ENCODE results near the gene RWDD2A.
"Not testable (repeated sequence)": the region's sequence is repeated elsewhere in the genome, so short reads cannot be mapped to it uniquely, and the experiment has no call there.

RWDD2A gene

DNA sequence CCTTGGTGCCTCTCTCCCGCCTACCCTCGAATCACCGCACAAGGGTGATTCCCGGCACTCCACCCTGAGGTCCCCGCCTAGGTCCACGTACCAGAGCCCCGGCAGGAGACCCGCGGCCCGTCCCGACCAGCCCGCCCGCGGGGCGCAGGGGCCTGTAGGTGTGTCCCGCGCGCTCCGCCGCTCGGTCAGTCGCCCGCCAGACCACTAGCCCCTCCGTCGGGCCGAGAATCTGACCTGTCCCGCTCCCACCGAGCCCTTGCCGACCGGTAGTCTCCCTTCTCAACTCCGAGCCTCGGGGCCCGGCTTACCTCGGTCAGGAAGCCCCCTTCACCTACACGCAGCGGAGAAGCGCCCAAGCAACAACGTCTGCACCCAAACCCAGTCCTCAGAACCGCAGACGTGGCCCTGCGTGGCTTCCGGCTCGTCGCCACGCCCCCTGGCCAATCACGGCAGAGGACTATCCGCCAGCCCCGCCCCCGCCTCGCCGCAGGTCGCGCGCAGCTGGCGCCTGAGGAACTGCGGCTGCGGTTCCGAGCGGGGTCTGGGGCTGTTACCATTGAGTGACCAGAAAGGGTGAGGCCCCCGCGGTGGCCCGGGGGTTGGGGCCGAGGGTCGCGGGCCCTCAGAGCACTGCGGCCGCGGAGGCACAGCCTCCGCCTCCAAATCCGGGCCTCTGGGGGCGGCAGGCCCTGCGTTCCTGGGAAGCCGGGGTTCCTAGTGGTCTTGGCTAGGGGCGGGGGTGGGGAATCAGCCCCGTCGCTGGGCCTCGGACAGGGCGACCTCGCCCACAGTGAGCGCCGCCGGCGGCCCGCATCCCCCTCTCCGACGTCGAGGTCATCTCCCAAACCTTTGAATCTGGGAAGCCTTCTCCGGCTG is at the start of gene RWDD2A, which contains the start of gene PGM3:
RWDD2A (plus strand) TSS at position 487 of the 876 bp plus-strand sequence. CDS start 1,095 bp downstream, outside the sequence.
PGM3 (minus strand) TSS at position 395 of the 876 bp plus-strand sequence. CDS start 2,253 bp downstream, outside the sequence.
- DNase-seq, result peak; percentile 87

DNA sequence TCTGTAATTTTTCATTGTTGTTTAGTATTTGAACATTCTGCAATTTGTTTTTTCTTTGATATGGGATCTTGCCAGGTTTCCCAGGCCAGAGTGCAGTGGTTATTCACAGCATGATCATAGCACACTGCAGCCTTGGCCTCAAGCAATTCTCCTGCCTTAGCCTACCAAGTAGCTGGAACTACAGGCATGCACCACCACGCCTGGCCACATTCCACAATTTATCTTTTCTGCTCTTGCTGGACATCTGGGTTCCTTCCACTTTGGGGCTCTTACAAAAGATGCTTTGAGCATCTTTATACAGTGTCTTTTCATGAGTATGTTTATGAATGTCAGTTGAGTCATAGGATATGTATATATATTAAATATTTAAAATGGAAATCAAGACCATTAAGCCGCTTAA is 42.0 kb upstream of the RWDD2A start:
- DNase-seq, result no peak

GRCh38 chr6:83152913-83153312 is 40.2 kb upstream of the RWDD2A start:
- DNase-seq, result no peak

DNA sequence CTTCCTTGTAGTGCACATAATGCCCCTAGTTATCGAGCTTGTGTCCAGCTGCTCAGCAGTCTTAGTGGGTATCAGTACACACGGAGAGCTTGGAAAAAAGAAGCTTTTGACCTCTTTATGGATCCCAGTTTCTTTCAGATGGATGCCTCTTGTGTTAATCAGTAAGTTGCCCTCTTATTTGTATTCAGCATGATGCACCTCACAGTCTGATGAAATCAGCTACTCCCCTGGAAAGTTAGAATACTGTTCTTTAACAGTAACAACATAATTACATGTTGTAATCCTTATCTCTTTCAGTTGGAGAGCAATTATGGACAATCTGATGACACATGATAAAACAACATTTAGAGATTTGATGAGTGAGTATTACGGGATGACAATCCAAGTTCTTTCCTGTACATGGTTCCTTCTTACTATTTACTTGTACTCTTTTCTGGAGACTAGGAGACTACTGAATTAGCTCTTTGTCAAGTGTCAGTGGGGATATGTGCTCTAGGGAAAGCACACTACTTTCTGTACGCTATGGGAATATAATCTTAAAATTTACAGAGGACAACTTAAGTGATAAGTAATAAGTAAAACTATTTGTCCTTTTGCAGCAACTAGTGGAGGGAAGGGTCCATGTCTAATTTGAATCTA is 39.2 kb upstream of the RWDD2A start:
- DNase-seq, result no peak

- no peak for DNase-seq
Observed at GRCh38 chr6:83155794-83156193, 37.4 kb upstream of the RWDD2A start.

DNA sequence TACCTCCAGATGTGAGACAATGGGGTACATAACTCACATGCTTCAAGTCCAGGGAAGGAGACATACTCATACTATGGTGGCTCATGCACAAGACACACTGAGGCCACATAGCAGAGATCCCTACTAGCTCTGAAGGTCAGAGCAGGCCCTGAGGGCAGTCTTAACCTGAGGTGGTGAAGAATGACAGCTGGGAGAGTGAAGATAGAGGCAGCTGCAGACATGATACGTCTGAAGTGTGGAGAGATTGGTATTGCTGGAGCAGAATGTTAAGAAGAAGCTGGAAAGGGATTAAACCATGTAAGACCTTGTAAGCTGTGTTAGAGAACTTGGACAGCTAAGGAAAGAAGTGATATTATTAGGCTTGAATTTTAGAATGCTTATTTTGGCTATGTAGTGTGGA is 33.0 kb upstream of the RWDD2A start:
- no peak for DNase-seq

- DNase-seq, result no peak
Observed at GRCh38 chr6:83167726-83168278, 25.4 kb upstream of the RWDD2A start.

GRCh38 chr6:83168556-83168955 is 24.6 kb upstream of the RWDD2A start:
- DNase-seq, result no peak

GRCh38 chr6:83169106-83169505 is 24.1 kb upstream of the RWDD2A start:
- no peak for DNase-seq

DNA sequence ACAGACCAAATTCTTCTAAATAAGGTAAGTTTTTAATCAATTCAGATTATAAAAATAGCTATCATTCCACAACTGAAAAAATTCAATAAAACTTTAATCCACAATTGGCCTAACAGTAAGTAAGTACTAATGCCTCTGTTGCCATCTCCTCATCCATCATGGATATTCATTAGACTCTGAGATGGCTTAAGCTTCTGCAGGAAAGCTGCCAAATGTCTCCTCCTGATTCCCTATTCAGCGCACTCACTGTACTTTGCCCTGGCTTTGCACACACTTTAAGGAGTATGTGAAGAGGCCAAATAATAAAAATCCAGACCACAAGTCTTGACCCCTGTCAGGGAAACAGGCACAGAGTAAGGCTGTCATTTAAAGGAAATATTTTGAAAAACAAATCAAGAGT is 23.6 kb upstream of the RWDD2A start:
- DNase-seq, result no peak

GRCh38 chr6:83176246-83176645 is 16.9 kb upstream of the RWDD2A start:
- no peak for DNase-seq

GRCh38 chr6:83180426-83180950 is 12.7 kb upstream of the RWDD2A start:
- DNase-seq, result no peak

DNA sequence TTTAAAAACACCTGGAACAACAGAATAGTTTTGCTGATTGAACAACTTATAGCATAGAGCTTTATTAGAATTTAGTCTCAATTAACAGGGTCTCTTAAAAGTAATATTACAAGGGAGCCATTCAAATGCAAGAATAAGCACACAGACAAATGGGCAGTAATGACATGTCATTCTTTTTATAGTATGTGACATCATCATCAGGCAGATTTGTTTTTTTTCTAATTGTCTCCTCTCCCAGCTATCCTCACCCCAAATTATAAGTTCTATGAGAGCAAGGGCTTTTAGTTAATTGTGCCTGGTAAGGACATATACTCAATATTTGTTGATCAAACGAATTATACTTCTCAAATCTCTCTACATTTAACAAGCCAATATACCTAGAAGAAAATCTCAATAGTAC is 11.0 kb upstream of the RWDD2A start:
- DNase-seq, result no peak

- no peak for DNase-seq
Observed at GRCh38 chr6:83183082-83183828, 9.9 kb upstream of the RWDD2A start.

DNA sequence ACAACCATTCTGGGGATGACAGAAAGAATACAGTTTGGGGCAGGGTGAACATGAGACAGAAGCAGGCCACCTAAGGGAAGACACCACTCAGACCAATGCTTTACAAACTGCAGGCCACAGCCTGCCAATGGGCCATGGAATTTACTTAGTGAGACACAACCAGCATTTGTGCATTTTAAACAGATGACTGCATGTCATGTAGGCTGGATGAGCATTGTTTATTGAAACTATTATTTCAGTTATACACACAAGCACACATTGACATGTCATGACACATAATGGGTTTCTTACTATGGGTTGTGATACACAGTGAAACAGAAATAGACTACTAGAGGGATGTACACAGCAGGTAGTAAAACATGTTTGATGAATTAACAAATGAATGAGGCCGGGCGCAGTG is 8.1 kb upstream of the RWDD2A start:
- no peak for DNase-seq

- DNase-seq, result no peak
Observed at GRCh38 chr6:83188501-83188900, 4.7 kb upstream of the RWDD2A start.

- DNase-seq, result no peak
Observed at GRCh38 chr6:83190626-83191025, 2.5 kb upstream of the RWDD2A start.

GRCh38 chr6:83191974-83192373 is 1.2 kb upstream of the RWDD2A start:
- not testable (repeated sequence) for DNase-seq

DNA sequence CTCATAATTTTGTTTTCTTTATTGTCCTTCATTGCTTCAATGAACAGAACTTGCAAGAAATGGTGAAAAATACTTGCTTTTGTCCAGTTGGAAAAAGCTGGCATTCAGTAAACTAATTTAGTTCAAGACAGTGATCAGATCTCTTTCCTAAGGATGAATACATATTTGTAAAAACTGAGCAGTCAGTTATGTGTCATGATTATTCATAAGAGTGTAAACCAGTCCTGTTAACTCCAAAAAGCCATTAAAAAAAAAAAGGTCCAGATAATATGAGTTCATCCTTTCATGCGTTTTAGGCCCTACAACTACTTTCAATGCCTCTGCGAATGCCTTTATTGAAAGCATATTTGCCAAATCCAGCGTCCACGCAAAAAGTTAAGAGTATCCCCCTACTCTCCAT is 701 bp upstream of the RWDD2A start:
- no peak for DNase-seq

DNA sequence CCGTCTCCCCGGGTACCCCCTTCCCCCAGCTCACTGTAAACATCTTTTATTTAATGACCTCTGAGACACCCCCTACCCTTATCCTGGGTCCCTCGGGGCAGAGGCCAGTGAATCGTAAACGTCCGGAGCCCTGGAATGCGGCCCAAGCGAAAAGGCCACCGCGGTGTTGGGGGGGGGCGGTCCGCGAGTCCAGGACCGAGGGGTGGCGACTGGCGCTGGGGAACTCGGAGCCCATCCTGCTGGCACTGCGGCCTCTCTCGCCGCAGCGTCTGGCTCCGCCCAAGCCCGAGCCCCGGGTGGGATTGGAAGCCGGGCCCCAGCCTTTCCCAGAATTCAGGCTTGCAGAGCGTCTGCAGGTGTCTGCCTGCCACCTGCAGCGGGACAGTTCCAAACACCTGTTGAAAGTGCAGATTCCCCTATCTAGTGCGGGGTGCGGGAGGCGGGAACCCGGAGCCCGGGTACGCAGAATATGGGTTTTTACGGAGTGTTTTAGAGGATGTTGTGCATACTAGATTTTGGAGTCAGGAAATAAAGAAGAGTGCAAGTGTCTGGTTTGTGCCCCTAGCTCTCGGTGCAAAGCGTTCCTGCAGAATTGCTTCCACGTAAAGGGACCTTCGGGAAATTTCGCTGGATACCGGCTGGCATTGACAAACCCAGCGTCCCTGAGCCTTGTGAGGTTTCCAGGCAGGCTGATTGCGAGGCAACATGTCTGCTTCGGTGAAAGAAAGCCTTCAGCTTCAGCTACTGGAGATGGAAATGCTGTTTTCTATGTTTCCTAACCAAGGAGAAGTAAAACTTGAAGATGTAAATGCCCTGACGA is 800 bp downstream of the RWDD2A start:
- peak; percentile 69 for DNase-seq

DNA sequence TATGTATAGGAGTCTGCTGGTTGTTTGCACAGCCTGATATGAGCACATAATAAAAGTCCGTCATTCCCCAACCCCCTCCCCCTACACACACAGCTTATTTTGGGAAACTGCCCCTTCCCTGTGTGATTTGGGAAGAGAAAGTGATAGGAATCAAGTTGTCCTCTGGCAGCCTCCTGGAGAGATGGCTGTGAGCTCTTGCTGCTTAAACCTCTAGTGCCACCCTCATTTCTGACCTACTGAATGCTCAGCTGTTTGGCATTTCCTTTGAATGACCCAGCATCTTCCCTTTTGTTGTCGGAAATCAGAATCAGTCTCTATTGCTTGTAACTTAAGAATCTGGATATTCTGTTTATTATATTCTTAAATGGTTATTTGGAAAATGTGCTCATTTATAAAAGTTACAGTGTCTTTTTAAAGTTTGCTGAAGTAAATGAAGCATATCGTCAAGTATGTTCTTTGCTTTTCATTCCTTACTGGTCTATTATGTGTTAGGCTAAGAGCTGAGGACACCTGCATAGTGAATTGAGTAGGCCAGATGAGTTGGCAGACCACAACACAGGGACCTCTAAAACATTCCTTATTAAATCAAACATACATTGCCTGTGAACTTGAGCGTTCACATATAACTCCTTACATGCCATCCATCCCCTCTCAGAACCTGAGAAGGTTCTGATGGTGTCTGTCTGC is 5.5 kb downstream of the RWDD2A start:
- no peak for DNase-seq
